ENCODE data around the gene MRNIP.

The MRNIP gene

DNA sequence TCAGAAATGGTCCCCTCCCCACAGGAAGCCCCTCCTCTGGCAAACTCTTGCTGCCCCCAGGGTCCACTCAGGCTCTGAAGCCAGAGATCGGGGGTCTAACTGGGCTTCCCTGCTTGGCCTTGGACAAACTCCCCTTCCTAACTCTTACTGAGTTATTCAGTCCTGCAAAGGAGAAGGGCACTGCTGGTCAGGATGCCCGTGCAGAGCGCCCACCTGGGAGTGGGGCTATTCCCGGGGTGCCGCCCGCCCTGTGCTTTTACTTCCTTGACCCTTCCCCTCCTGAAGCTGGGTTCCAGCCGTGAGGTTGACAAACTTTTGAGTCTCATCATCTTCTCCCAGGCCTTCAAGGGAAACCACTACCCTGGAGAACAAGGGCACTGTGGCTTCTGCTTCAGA, 44.1 kb upstream of the MRNIP start:
- Histone ChIP-seq H3K36me3 (ENCODE audit: insufficient read depth, insufficient read length, low read length) (peaks cover 65% of the 10 kb centered on the region), H3K9me3 (ENCODE audit: insufficient read depth, low read length) (no peaks in the 10 kb centered on the region), H3K4me3 (ENCODE audit: insufficient read length, low read depth) (no peak overlapping the region), H3K4me1 (ENCODE audit: insufficient read depth, insufficient read length) (peaks cover 9% of the 10 kb centered on the region), H3K27me3 (ENCODE audit: insufficient read depth, insufficient read length) (no peaks in the 10 kb centered on the region), H3K9ac (ENCODE audit: insufficient read length, low read depth) (no peak overlapping the region)
- no peak for DNase-seq (ENCODE audit: low read depth, low spot score)
- no peak for TF ChIP-seq YY1 (IDR thresholded peaks at IDR 0.05; ENCODE audit: insufficient read depth, insufficient read length)
- no peak for TF ChIP-seq ZNF274 (IDR thresholded peaks at IDR 0.05; ENCODE audit: low read depth, low read length)
- TF ChIP-seq SUZ12 (IDR thresholded peaks at IDR 0.05; ENCODE audit: extremely low read depth, insufficient read depth, insufficient read length) = no peak

DNA sequence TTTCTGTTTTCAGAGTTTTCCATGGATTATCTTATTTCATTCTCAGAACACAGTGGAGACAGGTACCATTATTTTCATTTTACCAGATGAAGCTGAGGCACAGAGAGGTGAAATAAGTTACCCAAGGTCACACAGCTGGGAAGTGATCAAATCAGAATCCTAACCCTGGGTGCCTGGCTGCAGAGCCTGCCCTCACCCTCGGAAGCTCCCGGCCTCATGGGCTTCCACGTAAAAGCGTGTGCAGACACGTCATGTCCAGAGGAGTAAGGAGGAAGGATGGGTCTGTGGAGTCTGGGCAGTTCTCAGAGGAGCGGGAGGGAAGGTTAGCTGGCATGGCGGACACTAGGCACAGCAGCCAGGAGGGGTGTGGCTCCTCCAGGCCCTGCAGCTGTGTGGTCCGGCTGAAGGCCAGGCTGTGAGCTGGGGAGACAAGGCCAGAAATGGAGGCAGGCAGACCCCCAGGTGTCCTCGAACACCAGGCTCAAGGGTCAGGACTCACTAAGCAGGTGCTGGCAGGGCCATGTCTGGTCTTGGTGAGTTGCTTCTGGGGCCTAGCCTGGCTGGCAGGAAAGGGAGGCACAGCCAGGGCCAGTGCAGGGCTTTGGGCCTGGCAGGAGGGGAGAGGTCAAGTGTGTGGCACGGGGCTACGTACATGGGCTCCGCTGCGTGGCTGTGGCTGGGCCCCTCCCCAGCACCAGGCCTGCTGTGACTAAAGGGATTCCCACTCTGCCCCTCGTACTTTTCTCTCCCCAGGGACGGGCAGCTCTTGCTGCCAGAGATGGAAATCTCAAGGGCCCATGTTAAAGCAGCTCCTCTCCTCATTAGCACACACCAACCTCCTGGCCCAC, 43.5 kb upstream of the MRNIP start:
- Histone ChIP-seq H3K4me3 (ENCODE audit: insufficient read length, low read depth) (no peak overlapping the region), H3K4me1 (ENCODE audit: insufficient read depth, insufficient read length) (peaks cover 9% of the 10 kb centered on the region), H3K36me3 (ENCODE audit: insufficient read depth, insufficient read length, low read length) (peaks cover 70% of the 10 kb centered on the region), H3K9me3 (ENCODE audit: insufficient read depth, low read length) (no peaks in the 10 kb centered on the region), H3K9ac (ENCODE audit: insufficient read length, low read depth) (no peak overlapping the region), H3K27me3 (ENCODE audit: insufficient read depth, insufficient read length) (no peaks in the 10 kb centered on the region)
- no peak for DNase-seq (ENCODE audit: low read depth, low spot score)
- no peak for TF ChIP-seq ZNF274 (IDR thresholded peaks at IDR 0.05; ENCODE audit: low read depth, low read length)
- TF ChIP-seq YY1 (IDR thresholded peaks at IDR 0.05; ENCODE audit: insufficient read depth, insufficient read length) = no peak
- no peak for TF ChIP-seq SUZ12 (IDR thresholded peaks at IDR 0.05; ENCODE audit: extremely low read depth, insufficient read depth, insufficient read length)

DNA sequence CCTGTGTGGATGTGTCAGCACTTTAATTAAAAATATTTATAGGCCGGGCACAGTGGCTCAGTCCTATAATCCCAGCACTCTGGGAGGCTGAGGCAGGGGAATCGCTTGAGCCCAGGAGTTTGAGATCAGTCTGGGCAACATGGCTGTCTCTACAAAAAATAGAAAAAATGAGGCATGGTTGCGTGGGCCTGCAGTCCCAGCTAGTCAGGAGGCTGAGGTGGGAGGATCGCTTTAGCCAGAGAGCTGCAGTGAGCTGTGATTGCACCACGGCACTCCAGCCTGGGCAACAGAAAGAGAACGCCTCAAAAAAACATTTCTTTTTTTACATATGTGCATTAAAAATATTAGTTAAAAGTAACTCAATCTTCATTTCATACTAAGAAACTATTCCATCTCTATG, 42.8 kb upstream of the MRNIP start:
- no peak for DNase-seq (ENCODE audit: low read depth, low spot score)
- H3K36me3 ChIP-seq (ENCODE audit: insufficient read depth, insufficient read length, low read length) = peaks cover 69% of the 10 kb centered on the region
- no peak overlapping the region for H3K4me3 ChIP-seq (ENCODE audit: insufficient read length, low read depth)
- TF ChIP-seq YY1 (IDR thresholded peaks at IDR 0.05; ENCODE audit: insufficient read depth, insufficient read length) (no peak), SUZ12 (IDR thresholded peaks at IDR 0.05; ENCODE audit: extremely low read depth, insufficient read depth, insufficient read length) (no peak), ZNF274 (IDR thresholded peaks at IDR 0.05; ENCODE audit: low read depth, low read length) (no peak)
- H3K27me3 ChIP-seq (ENCODE audit: insufficient read depth, insufficient read length) = no peaks in the 10 kb centered on the region
- peaks cover 4% of the 10 kb centered on the region for H3K4me1 ChIP-seq (ENCODE audit: insufficient read depth, insufficient read length)
- H3K9me3 ChIP-seq (ENCODE audit: insufficient read depth, low read length) = no peaks in the 10 kb centered on the region
- no peak overlapping the region for H3K9ac ChIP-seq (ENCODE audit: insufficient read length, low read depth)

DNA sequence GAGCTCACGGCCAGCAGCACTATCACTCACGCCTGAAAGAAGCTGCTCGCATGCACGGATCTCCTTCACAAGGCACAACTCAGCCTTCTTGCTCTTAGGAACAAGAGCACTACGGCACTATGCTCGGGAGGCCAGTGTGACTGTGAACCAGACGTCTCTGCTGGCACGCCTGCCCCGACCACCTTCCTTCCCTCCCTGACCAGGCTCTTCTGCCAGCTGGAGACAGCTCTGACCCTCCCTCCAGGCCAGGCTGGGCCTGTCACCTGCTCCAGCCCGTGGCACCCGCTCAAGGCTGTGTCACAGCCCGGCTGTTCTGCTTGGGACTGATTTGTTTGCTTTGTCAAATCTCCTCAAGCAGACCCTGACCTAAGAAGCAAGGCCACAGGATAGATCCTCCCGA, 42.1 kb upstream of the MRNIP start:
- H3K9ac ChIP-seq (ENCODE audit: insufficient read length, low read depth) = no peak overlapping the region

DNA sequence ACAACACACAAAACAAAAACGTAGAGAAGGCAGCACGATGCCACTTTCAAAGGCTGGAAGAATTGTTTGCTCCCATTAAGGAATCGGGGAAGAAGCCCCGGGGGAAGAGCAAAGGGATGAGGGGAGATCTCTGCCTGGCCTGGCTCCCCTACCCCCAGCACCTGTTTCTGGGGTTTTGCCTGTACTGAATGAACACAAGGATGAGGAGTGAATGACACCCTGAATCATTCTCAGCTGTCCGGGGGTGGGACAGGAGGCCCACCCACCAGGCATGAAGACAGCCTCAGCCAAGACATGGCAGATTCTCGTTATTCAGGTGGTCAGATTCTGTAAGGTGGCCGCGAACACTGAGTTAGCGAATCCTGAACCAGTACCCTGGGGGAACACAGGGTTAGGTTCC, 41.6 kb upstream of the MRNIP start:
- no peak for DNase-seq (ENCODE audit: low read depth, low spot score)
- peaks cover 2% of the 10 kb centered on the region for H3K4me1 ChIP-seq (ENCODE audit: insufficient read depth, insufficient read length)
- no peak overlapping the region for H3K4me3 ChIP-seq (ENCODE audit: insufficient read length, low read depth)
- no peak for TF ChIP-seq YY1 (IDR thresholded peaks at IDR 0.05; ENCODE audit: insufficient read depth, insufficient read length)
- no peak for TF ChIP-seq SUZ12 (IDR thresholded peaks at IDR 0.05; ENCODE audit: extremely low read depth, insufficient read depth, insufficient read length)
- TF ChIP-seq ZNF274 (IDR thresholded peaks at IDR 0.05; ENCODE audit: low read depth, low read length) = no peak
- H3K36me3 ChIP-seq (ENCODE audit: insufficient read depth, insufficient read length, low read length) = peaks cover 73% of the 10 kb centered on the region
- H3K9me3 ChIP-seq (ENCODE audit: insufficient read depth, low read length) = no peaks in the 10 kb centered on the region
- H3K27me3 ChIP-seq (ENCODE audit: insufficient read depth, insufficient read length) = no peaks in the 10 kb centered on the region
- no peak overlapping the region for H3K9ac ChIP-seq (ENCODE audit: insufficient read length, low read depth)

More for the DNA sequence above, 42.1 kb upstream of the MRNIP start:
- Histone ChIP-seq H3K9me3 (ENCODE audit: insufficient read depth, low read length) (no peaks in the 10 kb centered on the region), H3K36me3 (ENCODE audit: insufficient read depth, insufficient read length, low read length) (peaks cover 68% of the 10 kb centered on the region), H3K4me3 (ENCODE audit: insufficient read length, low read depth) (no peak overlapping the region), H3K4me1 (ENCODE audit: insufficient read depth, insufficient read length) (peaks cover 2% of the 10 kb centered on the region), H3K27me3 (ENCODE audit: insufficient read depth, insufficient read length) (no peaks in the 10 kb centered on the region)
- no peak for DNase-seq (ENCODE audit: low read depth, low spot score)
- TF ChIP-seq ZNF274 (IDR thresholded peaks at IDR 0.05; ENCODE audit: low read depth, low read length) (no peak), SUZ12 (IDR thresholded peaks at IDR 0.05; ENCODE audit: extremely low read depth, insufficient read depth, insufficient read length) (no peak), YY1 (IDR thresholded peaks at IDR 0.05; ENCODE audit: insufficient read depth, insufficient read length) (no peak)

DNA sequence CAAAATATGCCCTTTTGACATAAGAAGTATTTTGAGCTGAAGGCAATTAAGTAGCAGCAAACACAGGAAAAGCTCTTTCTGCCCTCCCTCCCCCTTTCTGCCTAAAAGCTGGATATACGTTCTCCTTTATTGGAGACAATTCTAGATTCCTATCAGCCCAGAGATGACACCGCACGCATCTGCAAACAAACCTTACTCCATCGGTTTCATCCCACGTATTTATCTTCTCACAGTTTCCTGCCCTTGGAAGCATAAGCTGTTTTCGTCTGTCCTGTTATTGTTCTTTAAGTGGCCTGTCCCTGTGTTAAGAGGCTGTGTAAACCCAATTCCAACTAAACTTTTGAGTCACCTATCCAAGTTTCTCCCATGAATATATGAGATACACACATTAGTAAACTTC, 37.2 kb upstream of the MRNIP start:
- no peak for DNase-seq (ENCODE audit: low read depth, low spot score)

More for the DNA sequence above, 37.2 kb upstream of the MRNIP start:
- Histone ChIP-seq H3K4me3 (ENCODE audit: insufficient read length, low read depth) (no peak overlapping the region), H3K9me3 (ENCODE audit: insufficient read depth, low read length) (no peaks in the 10 kb centered on the region), H3K4me1 (ENCODE audit: insufficient read depth, insufficient read length) (no peaks in the 10 kb centered on the region), H3K9ac (ENCODE audit: insufficient read length, low read depth) (no peak overlapping the region), H3K36me3 (ENCODE audit: insufficient read depth, insufficient read length, low read length) (peaks cover 78% of the 10 kb centered on the region), H3K27me3 (ENCODE audit: insufficient read depth, insufficient read length) (no peaks in the 10 kb centered on the region)
- TF ChIP-seq SUZ12 (IDR thresholded peaks at IDR 0.05; ENCODE audit: extremely low read depth, insufficient read depth, insufficient read length) = no peak
- TF ChIP-seq ZNF274 (IDR thresholded peaks at IDR 0.05; ENCODE audit: low read depth, low read length) = no peak
- no peak for TF ChIP-seq YY1 (IDR thresholded peaks at IDR 0.05; ENCODE audit: insufficient read depth, insufficient read length)
